ENCODE data around the gene CNTNAP2. TPM values are rescaled to one million over a fixed set of nuclear protein-coding genes. Genes with fewer than 3 reads are reported as not detected.
"Not testable (repeated sequence)": the region's sequence is repeated elsewhere in the genome, so short reads cannot be mapped to it uniquely, and the experiment has no call there.

CNTNAP2 gene
- total RNA-seq, 2 experiments from 2014 or later = not detected

- peaks cover 33% of the 10 kb centered on the region for H3K27me3 Mint-ChIP-seq
- no peaks in the 10 kb centered on the region for H3K36me3 Mint-ChIP-seq
- intact Hi-C loops (cut with micrococcal nuclease) = no loop called here
- no peak for DNase-seq
- peaks cover under 1% of the 10 kb centered on the region for H3K4me1 Mint-ChIP-seq (ENCODE audit: low read depth)
- ChIA-PET CTCF (no interaction called here), POLR2A (no interaction called here)
- H3K27ac Mint-ChIP-seq = no peak overlapping the region
- H3K9me3 Mint-ChIP-seq = no peaks in the 10 kb centered on the region
- H3K4me3 Mint-ChIP-seq = no peak overlapping the region
These were observed 2281.4 kb downstream of the CNTNAP2 start for GRCh38 chr7:148397985-148398384.

- Mint-ChIP-seq H3K27ac (no peak overlapping the region), H3K4me3 (no peak overlapping the region), H3K36me3 (no peaks in the 10 kb centered on the region), H3K27me3 (peaks cover 35% of the 10 kb centered on the region), H3K4me1 (ENCODE audit: low read depth) (peaks cover 2% of the 10 kb centered on the region), H3K9me3 (no peaks in the 10 kb centered on the region)
- DNase-seq = no peak
- ChIA-PET CTCF (no interaction called here), POLR2A (no interaction called here)
- intact Hi-C loops (cut with micrococcal nuclease) = no loop called here
These were observed 2282.3 kb downstream of the CNTNAP2 start for GRCh38 chr7:148398844-148399365.

GRCh38 chr7:148400101-148400500 lies 2283.5 kb downstream of the CNTNAP2 start:
- Mint-ChIP-seq H3K27me3 (peaks cover 40% of the 10 kb centered on the region), H3K27ac (no peak overlapping the region), H3K4me1 (ENCODE audit: low read depth) (peaks cover 2% of the 10 kb centered on the region), H3K4me3 (no peak overlapping the region), H3K36me3 (no peaks in the 10 kb centered on the region), H3K9me3 (no peaks in the 10 kb centered on the region)
- no peak for DNase-seq
- ChIA-PET POLR2A (no interaction called here), CTCF (no interaction called here)
- intact Hi-C loops (cut with micrococcal nuclease) = no loop called here

GRCh38 chr7:148402159-148402558 lies 2285.6 kb downstream of the CNTNAP2 start:
- ChIA-PET POLR2A (no interaction called here), CTCF (no interaction called here)
- intact Hi-C loops (cut with micrococcal nuclease) = no loop called here
- DNase-seq = no peak
- H3K36me3 Mint-ChIP-seq = no peaks in the 10 kb centered on the region
- no peak overlapping the region for H3K4me3 Mint-ChIP-seq
- peaks cover 39% of the 10 kb centered on the region for H3K27me3 Mint-ChIP-seq
- no peak overlapping the region for H3K27ac Mint-ChIP-seq
- H3K9me3 Mint-ChIP-seq = no peaks in the 10 kb centered on the region
- H3K4me1 Mint-ChIP-seq (ENCODE audit: low read depth) = peaks cover 2% of the 10 kb centered on the region

DNA sequence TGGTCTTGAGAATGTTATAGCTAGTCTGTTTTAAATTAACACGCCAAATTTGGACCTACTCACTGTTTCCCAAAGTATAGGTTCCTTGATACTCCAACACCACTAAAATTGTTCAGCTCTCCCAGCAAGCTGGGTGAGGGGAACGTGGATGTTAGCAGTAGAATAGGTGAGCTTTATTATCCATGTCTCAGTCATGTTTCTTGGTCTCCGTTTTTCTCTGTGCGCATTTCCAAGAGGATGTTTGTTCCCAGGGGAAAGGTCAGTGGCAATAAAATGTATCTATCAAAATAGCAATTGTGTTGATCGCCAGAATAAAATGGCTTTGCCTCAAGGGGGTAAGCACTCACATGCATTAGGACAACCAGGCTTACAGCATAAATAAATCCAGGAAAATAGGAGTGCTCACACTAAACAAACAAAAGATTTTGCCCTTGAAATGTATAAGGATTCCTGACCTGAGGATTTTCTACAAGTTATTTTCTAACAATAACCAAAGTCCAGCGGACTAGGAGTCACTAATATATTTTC lies 2286.9 kb downstream of the CNTNAP2 start:
- Mint-ChIP-seq H3K9me3 (no peaks in the 10 kb centered on the region), H3K27ac (no peak overlapping the region), H3K27me3 (peaks cover 34% of the 10 kb centered on the region), H3K4me1 (ENCODE audit: low read depth) (peaks cover 2% of the 10 kb centered on the region), H3K36me3 (no peaks in the 10 kb centered on the region), H3K4me3 (no peak overlapping the region)
- ChIA-PET CTCF (no interaction called here), POLR2A (no interaction called here)
- no peak for DNase-seq
- intact Hi-C loops (cut with micrococcal nuclease) = no loop called here

- H3K4me3 Mint-ChIP-seq = no peak overlapping the region
- H3K27me3 Mint-ChIP-seq = peaks cover 16% of the 10 kb centered on the region
- H3K4me1 Mint-ChIP-seq (ENCODE audit: low read depth) = no peaks in the 10 kb centered on the region
- H3K9me3 Mint-ChIP-seq = no peaks in the 10 kb centered on the region
- intact Hi-C loops (cut with micrococcal nuclease) = no loop called here
- ChIA-PET CTCF (no interaction called here), POLR2A (no interaction called here)
- H3K27ac Mint-ChIP-seq = no peak overlapping the region
- H3K36me3 Mint-ChIP-seq = no peaks in the 10 kb centered on the region
- no peak for DNase-seq
These were observed 2291.7 kb downstream of the CNTNAP2 start for GRCh38 chr7:148408307-148408706.

- CTCF ChIA-PET = no interaction called here
- H3K9me3 Mint-ChIP-seq = no peaks in the 10 kb centered on the region
- no peak overlapping the region for H3K4me3 Mint-ChIP-seq
- intact Hi-C loops (cut with micrococcal nuclease) = no loop called here
- no peaks in the 10 kb centered on the region for H3K4me1 Mint-ChIP-seq (ENCODE audit: low read depth)
- POLR2A ChIA-PET = no interaction called here
- H3K27ac Mint-ChIP-seq = no peak overlapping the region
- no peaks in the 10 kb centered on the region for H3K36me3 Mint-ChIP-seq
- H3K27me3 Mint-ChIP-seq = peaks cover 12% of the 10 kb centered on the region
- no peak for DNase-seq
These were observed 2294.3 kb downstream of the CNTNAP2 start for GRCh38 chr7:148410905-148411304.

- CTCF ChIA-PET = no interaction called here
- peaks cover 10% of the 10 kb centered on the region for H3K27me3 Mint-ChIP-seq
- H3K4me1 Mint-ChIP-seq (ENCODE audit: low read depth) = no peaks in the 10 kb centered on the region
- H3K4me3 Mint-ChIP-seq = no peak overlapping the region
- H3K27ac Mint-ChIP-seq = no peak overlapping the region
- POLR2A ChIA-PET = no interaction called here
- no peak for DNase-seq
- no peaks in the 10 kb centered on the region for H3K36me3 Mint-ChIP-seq
- intact Hi-C loops (cut with micrococcal nuclease) = no loop called here
- H3K9me3 Mint-ChIP-seq = no peaks in the 10 kb centered on the region
These were observed 2296.1 kb downstream of the CNTNAP2 start for GRCh38 chr7:148412691-148413090.

DNA sequence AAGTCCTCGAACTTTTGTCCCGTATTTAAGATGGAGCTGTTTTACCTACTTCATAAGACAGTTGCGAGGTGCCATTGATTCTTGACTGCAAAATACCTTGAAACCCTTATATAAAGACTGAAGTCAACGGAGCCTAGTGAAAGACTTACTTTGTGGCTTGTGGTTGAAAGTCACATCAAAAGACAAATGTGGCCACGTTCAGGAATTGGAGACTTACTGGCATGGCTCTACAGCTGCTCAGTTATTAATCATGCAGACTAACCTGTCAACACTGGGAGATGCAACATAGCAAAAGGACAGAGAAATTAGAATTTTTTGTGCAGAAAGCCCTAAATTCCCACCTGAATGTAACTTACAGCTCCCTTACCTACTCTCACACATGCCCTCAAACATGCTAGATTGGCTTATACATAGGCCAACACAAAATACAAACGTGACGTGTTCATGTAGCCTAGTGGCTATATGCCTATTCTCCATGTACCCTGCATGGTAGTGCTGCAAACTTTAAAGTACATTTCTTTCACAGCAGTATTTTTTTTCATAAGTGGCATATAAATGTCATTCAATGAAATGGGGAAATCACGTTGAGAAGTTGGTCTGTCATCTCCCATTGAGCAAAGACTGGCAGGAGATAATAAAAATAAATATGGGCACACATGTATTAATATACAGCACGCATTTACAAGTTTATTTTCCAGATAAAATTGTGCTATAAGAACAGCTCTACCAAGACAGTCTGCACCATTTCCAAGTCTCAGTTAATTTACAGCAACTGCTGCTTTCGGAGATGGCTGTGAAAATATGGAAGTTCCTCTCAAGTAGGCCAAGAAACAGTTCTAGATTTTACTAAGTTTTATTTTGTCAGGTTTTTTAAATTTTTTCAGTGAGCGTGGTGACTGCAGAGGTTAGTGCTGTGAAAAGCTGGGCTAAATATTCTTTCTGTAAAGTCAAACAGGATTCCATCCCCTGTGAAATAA lies 2303.5 kb downstream of the CNTNAP2 start:
- POLR2A ChIA-PET = no interaction called here
- DNase-seq = no peak
- Mint-ChIP-seq H3K4me1 (ENCODE audit: low read depth) (no peaks in the 10 kb centered on the region), H3K27me3 (peaks cover 27% of the 10 kb centered on the region), H3K9me3 (peaks cover 14% of the 10 kb centered on the region), H3K4me3 (no peak overlapping the region), H3K27ac (no peak overlapping the region), H3K36me3 (no peaks in the 10 kb centered on the region)
- CTCF ChIA-PET = no interaction called here
- intact Hi-C loops (cut with micrococcal nuclease) = no loop called here

GRCh38 chr7:148422030-148422429 lies 2305.4 kb downstream of the CNTNAP2 start:
- Mint-ChIP-seq H3K4me1 (ENCODE audit: low read depth) (no peaks in the 10 kb centered on the region), H3K4me3 (no peak overlapping the region), H3K27ac (no peak overlapping the region), H3K36me3 (no peaks in the 10 kb centered on the region), H3K9me3 (peaks cover 14% of the 10 kb centered on the region), H3K27me3 (peaks cover 27% of the 10 kb centered on the region)
- no peak for DNase-seq
- ChIA-PET CTCF (no interaction called here), POLR2A (no interaction called here)
- intact Hi-C loops (cut with micrococcal nuclease) = no loop called here

DNA sequence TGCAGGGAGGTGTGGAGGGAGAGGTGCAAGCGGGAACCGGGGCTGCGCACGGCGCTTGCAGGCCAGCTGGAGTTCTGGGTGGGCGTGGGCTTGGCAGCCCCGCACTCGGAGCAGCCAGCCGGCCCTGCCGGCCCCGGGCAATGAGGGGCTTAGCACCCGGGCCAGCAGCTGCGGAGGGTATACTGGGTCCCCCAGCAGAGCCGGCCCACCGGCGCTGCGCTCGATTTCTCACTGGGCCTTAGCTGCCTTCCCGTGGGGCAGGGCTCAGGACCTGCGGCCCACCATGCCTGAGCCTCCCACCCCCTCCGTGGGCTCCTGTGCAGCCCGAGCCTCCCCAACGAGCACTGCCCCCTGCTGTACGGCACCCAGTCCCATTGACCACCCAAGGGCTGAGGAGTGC lies 2309.8 kb downstream of the CNTNAP2 start:
- POLR2A ChIA-PET = not testable (repeated sequence)

DNA sequence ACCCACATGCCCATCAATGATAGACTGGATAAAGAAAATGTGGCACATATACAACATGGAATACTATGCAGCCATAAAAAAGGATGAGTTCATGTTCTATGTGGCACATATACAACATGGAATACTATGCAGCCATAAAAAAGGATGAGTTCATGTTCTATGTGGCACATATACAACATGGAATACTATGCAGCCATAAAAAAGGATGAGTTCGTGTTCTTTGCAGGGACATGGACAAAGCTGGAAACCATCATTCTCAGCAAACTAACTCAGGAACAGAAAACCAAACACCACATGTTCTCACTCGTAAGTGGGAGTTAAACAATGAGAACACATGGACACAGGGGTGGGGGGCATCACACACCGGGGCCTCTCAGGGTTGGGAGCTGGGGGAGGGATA lies 2314.1 kb downstream of the CNTNAP2 start:
- H3K4me3 Mint-ChIP-seq; H3K36me3 Mint-ChIP-seq; DNase-seq; POLR2A ChIA-PET; H3K9me3 Mint-ChIP-seq; H3K4me1 Mint-ChIP-seq (ENCODE audit: low read depth); H3K27ac Mint-ChIP-seq; H3K27me3 Mint-ChIP-seq; CTCF ChIA-PET; intact Hi-C loops (cut with micrococcal nuclease): not testable (repeated sequence)

More for the DNA sequence above, 2309.8 kb downstream of the CNTNAP2 start:
- CTCF ChIA-PET; DNase-seq; intact Hi-C loops (cut with micrococcal nuclease); H3K27ac Mint-ChIP-seq; H3K36me3 Mint-ChIP-seq; H3K4me1 Mint-ChIP-seq (ENCODE audit: low read depth); H3K4me3 Mint-ChIP-seq: not testable (repeated sequence)
- Mint-ChIP-seq H3K9me3 (peaks cover 15% of the 10 kb centered on the region), H3K27me3 (peaks cover 13% of the 10 kb centered on the region)
